HG03342 (cell line): Measurements from ENCODE around the gene OOSP1.
"Not testable (repeated sequence)": the region's sequence is repeated elsewhere in the genome, so short reads cannot be mapped to it uniquely, and the experiment has no call there.

ENCODE experiments used
- ATAC-seq: cut with Tn5 transposase; IDR thresholded peaks from one replicate; pipeline ENCODE4 v1.9.1; 2021; ENCODE audit warnings: mild to moderate bottlenecking, moderate library complexity; ENCODE audit not compliant: unreplicated experiment

Gene OOSP1

DNA sequence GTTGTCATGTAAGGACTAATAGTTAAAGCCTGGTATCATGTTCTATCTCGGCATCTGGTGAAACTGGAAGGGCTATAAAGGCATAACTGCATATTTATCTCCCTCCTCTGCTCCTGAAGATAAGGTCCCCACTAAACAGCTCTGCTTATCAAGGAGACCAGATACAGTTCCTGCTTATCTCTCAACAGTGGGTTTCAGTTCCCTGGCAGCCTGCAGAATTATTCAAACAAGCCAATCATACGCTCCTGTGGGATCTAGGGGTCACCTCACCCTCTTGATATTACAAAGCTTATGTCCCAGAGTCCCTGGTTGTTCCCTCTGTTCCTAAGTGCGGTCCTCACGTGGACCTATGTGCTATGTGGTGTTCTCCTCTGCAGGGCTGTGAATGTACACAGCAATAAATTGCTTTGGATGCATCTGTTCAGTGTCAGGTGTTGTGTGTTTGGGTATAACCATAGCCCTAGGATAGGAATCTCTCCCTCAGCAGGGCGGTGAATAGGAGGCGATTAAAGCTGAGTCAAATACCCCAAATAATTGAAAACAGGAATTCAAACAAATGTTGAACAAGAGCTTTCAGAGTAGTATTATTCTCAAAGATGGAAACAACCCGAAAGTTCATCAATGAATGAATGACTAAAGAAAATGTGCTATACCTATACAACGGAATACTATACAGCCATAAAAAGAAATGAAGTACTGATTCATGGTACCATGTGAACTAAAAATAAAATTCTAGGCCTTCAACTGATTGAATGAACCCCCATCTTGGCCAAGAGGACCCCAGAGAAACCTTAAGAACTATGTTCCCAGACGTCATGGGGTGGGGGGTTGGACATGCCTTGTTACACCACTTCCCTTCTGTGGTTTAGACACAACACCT, 22.5 kb downstream of the OOSP1 start:
- ATAC-seq, result no peak

DNA sequence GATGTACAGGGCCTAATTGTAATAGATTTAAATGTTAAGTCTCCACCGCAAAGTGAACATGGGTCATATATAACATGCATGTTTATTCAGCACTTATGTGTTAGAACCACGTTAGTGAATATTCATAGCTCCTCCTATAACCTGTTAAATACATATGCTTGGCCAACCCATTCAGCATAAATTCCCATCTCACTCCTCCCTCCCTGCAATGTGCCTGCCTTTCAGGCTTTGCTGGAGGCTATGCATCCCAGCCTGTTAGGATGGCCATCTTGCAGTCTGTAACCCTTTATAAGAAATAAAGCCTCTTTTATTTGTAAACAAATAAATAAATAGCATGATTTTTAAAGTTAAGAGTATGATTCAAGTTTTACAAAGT, 23.9 kb downstream of the OOSP1 start:
- no peak for ATAC-seq

DNA sequence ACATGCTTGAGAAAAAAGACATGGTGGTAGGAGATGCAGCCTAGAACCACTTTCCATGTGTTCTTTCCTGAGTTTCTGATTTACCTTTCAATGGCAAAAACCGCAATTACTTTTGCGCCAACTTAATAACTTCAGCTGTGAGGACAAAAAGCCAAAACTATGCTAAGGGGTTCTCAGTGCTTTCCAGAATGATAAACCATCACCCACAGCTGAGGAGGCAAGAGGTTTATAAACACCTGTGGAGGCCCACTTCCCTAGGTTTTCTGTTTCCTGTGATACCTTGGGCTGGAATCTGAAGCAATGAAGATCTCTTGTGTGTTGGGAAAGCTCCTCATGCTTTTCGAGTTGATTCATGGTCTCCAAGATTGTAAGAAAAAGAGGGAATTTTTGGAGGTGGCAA, 25.5 kb downstream of the OOSP1 start, which contains the start of gene OOSP4A:
TSS of gene OOSP4A (plus strand) at position 301 of the 400 bp plus-strand sequence. CDS start at position 301, 0 bp downstream.
- no peak for ATAC-seq

DNA sequence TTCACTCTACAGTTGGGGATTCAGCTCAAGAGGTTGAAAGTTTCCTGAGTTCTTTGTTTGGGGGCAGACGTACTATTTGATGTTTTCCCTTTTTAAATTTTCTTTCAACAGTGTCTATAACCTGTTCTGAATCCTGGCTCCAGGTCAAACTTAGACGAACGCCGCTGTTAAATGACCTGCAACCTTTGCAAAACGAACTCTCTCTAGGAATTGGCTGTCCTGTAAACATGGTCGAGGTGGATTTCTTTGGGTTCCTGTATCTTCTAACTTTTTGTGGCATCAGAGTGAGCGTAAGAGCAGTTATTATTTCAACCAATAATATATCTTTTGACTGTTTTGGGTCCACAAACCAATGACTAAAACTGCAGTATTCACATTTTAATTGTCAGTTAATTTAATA, 27.2 kb downstream of the OOSP1 start:
- no peak for ATAC-seq

DNA sequence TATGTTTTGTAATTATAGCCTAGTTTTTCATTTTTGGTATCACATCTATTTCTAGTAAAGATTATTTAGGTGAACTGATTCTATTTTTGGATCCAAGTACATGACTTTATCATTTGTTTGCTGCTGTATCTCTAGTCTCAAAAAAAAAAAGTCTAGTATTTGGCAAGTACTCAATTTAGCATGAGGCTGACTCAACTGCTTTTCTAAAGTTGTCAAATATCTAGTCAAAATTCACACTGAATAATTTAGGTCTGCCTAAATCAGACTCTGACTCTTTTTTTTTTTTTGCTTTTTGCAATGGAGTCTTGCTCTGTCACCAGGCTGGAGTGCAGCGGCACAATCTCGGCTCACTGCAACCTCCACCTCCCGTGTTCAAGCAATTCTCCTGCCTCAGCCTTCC, 28.0 kb downstream of the OOSP1 start:
- no peak for ATAC-seq

DNA sequence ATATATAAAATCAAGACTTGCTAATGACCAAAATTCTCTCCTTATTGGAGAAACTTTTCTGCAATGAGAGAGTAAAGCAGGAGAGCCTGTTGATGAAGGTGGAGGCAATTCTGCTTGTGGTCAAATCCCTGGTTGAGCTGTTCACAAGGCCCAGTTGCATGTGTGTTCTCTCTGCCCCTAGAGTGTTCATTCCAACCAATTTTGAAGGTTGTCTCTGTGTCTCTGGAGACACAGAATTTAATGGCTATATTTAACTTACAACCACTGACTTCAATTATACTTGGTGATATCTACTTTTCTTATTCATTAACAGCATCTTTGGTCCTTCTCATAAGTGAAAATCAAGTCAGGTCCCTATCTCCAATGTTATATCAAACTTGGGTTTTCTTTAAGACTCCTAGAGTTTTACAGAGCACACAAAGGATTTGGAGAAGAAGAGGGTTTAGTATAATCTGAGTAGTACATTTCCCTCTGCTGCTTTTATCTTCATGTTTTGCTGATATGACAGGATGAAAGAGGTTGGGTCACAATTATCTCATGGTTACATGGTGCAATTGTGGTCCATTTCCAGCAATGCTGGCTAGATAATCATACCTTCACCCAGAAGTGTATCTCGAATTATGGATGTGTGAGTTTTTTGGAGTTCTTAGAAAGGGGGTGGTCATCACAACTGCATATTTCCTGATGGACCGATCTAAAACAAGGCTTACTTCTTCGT, 29.6 kb downstream of the OOSP1 start:
- ATAC-seq, result no peak

DNA sequence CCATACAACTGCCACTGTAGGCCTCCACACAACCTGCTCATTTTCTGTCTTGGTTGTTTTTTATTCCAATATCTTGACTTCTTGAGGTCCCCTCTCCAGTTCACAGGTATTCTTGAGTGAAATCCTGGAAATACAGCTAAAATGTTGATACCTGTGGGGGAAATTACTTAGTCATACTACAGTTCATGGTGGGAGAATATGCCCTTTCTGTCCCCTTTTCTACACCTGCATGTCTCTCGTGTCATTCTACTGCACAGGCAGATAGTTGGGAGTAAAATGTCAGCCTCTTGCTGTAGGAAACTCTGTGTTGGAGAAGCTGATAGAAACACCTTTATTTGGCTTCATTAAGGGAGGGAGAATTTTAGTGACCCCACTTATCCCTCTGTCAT, 30.2 kb downstream of the OOSP1 start:
- ATAC-seq, result no peak

DNA sequence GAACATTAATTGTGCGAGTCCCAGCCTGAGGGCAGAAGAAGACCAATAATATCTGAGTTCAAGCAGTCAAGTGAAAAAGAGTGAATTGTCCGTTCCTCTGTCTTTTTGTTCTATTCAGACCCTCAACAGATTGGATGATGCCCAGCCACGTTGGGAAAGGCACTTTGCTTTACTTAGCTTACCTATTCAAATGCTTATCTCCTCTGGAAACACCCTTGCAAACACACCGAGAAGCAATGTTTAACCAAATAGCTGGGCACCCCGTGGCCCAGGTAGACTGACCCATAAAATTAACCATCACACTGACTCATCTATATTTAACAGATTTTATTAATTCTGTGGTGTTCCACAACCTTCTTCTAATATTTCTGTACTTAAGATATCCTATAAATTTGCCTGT, 34.9 kb downstream of the OOSP1 start:
- ATAC-seq, result no peak

DNA sequence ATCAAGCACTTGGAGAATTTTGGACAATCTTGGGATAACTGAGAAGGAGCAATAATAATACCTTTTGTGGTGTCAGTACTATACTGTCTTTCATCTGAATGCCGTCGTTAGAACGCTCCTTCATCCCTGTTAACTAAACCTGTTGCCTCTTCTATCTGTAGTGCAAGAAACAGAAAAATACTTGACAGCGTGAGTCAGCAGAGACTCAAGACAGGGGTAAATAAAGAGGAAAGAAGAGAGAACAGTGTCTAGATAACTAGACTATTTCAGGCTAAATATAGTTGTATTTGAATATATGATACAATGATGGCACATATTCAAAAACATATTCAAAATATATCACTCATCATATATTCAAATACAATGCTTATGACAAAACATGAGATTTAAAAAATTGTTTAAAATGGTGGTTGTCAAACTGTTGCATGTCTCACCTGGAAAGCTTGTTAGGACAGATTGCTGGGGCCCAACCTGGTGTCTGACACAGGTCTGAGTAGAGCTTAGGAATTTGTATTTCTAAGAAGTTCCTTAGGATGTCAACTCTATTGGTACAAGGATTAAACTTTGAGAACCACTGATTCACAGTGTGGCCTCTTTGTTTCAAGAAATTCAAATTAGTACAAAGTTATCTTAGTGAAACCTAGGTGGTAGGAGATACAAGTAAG, 43.0 kb downstream of the OOSP1 start:
- ATAC-seq, result no peak

DNA sequence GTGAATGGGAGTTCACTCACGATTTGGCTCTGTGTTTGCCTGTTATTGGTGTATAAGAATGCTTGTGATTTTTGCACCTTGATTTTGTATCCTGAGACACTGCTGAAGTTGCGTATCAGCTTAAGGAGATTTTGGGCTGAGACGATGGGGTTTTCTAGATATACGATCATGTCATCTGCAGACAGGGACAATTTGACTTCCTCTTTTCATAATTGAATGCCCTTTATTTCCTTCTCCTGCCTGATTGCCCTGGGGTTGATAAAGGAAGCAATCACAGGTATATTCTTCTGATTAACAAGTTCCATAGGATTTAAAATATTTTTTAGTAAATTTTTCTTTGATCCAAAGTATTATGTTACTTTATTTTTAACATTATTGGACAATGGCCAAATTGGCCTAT, 43.8 kb downstream of the OOSP1 start:
- ATAC-seq, result not testable (repeated sequence)

DNA sequence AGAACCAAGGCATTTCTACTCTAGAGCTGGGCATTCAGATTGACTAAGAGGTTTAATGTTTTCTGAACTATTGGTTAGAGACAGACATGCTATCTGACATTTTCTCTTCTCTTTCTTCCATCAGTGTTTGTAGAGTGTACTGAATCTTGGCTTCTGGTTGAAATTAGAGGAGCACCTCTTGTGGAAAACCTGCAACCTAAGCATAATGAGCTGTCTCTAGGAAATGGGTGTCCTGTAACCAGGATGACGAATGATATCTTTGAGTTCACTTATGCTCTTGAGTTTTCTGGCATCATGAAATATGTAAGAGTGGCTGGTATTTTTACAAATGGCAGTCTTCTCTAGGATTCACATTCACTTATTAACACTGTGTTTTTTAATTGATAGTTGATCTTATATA, 45.0 kb downstream of the OOSP1 start:
- no peak for ATAC-seq

DNA sequence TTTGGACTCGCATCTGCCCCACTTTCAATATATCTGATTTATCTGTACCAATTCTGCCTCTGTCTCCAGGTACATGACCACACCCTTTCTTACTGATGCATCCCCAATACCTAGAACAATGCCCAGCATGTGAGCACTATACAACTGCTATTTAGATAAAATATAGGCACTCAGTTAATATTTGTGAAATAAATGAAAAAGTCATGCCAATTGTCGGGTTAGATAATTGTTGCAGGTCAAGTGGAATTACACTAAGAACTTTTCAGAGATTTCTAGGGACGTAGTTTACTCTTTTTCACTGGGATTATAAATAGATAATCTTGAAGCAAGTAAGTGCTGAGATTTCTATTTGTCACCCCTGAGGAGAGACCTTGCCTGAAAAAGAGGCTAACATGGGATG, 46.1 kb downstream of the OOSP1 start:
- no peak for ATAC-seq

DNA sequence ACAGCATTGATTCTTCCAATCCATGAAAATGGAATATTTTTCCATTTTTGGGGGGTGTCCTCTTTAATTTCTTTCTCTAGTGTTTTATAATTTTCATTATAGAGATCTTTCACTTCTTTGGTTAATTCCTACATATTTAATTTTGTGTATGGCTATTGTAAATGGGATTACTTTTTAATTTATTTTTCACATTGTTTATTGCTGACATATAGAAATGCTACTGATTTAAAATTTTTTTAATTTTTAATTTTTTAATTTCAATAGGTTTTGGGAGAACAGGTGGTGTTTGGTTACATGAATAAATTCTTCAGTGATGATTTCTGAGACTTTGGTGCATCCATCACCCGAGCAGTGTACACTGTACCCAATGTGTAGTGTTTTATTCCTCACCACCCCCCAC, 52.2 kb downstream of the OOSP1 start:
- no peak for ATAC-seq

DNA sequence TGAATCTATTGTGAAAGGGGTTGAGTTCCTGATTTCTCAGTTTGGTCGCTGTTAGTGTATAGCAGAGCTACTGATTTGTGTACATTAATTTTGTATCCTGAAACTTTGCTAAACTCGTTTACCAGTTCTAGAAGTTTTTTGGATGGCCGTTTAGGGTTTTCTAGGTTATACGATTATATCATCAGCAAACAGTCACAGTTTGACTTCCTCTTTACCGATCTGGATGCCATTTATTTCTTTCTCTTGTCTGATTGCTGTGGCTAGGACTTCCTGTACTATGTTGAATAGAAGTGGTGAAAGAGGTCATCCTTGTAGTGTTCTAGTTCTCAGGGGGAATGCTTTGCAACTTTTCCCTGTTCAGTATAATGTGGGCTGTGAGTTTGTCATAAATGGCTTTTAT, 54.2 kb downstream of the OOSP1 start:
- ATAC-seq, result no peak

DNA sequence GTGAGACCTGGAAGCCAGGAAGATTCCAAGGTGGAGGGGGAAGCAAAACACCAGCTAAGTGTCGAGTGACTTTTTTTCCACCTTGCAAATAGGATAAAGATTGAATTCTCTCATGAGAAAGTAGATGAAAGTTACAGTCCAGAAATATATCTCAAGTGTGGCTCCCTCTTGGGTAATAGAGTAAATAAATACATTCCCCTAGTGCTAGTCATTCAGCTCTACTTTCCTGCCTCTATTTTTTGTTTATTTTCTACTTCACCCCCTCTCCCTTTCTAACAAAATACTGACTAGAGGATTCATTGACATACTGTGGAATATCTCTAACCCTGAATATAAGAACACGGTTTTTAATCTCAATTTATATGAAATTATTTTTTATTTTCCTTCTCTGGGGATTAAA, 59.6 kb downstream of the OOSP1 start:
- ATAC-seq, result no peak

DNA sequence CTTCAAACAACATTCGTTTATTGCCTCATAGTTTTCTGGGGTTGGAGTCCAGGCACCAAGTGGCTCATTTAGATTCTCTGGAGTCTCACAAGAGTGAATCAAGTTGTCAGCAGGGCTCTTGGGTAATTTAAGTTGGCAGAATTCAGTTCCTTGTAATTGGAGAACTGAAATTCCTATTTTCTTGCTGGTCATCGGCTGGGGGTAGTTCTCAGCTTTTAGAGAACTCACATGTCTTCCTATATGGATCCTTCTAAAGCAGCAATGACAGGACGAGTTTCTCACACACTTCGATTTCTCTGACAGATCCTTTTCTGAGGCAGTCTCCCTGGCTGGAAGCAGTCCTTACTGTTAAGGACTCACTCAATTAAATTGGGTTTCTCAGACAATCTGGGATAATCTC, 61.5 kb downstream of the OOSP1 start:
- no peak for ATAC-seq

DNA sequence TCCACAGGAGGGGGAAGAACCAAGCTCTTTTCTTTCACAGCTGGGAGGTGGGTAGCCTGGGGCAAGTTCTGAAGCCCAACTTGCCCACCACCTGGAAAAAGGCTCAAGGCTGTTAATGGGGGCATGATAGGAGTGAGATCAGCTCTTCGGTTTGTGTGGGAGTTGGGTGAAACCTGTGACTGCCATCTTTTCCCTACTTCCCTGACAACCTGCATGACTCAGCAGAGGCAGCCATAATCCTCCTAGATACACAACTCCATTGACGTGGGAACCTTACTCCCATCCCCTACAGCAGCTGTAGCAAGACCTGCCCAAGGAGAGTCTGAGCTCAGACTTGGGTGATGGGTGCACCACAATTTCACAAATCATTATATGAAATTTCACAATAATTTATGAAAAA, 65.5 kb downstream of the OOSP1 start:
- no peak for ATAC-seq

DNA sequence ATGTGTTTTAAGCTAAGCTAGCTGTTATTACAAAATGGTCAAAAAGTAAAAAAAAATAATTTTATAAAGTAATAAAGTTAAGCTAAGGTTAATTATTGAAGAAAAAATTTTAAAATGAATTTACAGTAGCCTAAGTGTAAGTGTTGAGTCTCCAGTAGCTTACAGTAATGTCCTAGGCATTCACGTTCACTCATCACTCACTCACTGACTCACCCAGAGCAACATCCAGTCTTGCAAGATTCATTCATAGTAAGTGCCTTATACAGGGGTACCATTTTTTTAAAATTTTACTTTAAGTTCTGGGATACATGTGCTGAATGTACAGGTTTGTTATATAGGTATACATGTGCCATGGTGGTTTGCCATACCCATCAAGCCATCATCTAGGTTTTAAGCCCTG, 67.1 kb downstream of the OOSP1 start:
- no peak for ATAC-seq
